ENCODE data around the gene C21orf58.

The C21orf58 gene

GRCh38 chr21:46347791-46348381 is 24.2 kb upstream of the C21orf58 start:
- Histone ChIP-seq H3K9ac (ENCODE audit: low read depth, low read length) (no peak overlapping the region), H3K4me2 (ENCODE audit: insufficient read depth, low read length) (no peak overlapping the region), H3K4me1 (ENCODE audit: insufficient read depth, low read length) (no peaks in the 10 kb centered on the region), H3K79me2 (ENCODE audit: insufficient read depth, low read length) (peaks cover 40% of the 10 kb centered on the region), H3K4me3 (ENCODE audit: low read depth in 1 of 2, low read length in 2 of 2) (no peak overlapping the region), H3K36me3 (ENCODE audit: insufficient read depth, low read length) (peaks cover 90% of the 10 kb centered on the region), H3K27me3 (ENCODE audit: insufficient read depth, low read length, poor library complexity) (no peaks in the 10 kb centered on the region), H3K9me3 (ENCODE audit: insufficient read depth, low read length, severe bottlenecking) (no peaks in the 10 kb centered on the region), H4K20me1 (ENCODE audit: insufficient read depth, low read length) (peaks cover 56% of the 10 kb centered on the region), H2AFZ (ENCODE audit: low read depth, low read length) (no peak overlapping the region), H3K27ac (ENCODE audit: low read length) (no peak overlapping the region)
- ATAC-seq (ENCODE audit: insufficient read depth, low read depth) (no peak), DNase-seq (no peak)
- TF ChIP-seq EZH2 (IDR thresholded peaks at IDR 0.05; ENCODE audit: borderline replicate concordance, low read depth, low read length, severe bottlenecking) (no peak), CTCF (IDR thresholded peaks at IDR 0.05; ENCODE audit: borderline replicate concordance, extremely low read depth, low read length, poor library complexity, severe bottlenecking) (no peak)

- TF ChIP-seq EZH2 (IDR thresholded peaks at IDR 0.05; ENCODE audit: borderline replicate concordance, low read depth, low read length, severe bottlenecking) (no peak), CTCF (IDR thresholded peaks at IDR 0.05; ENCODE audit: borderline replicate concordance, extremely low read depth, low read length, poor library complexity, severe bottlenecking) (no peak)
- Histone ChIP-seq H3K27ac (ENCODE audit: low read length) (no peak overlapping the region), H2AFZ (ENCODE audit: low read depth, low read length) (no peak overlapping the region), H3K36me3 (ENCODE audit: insufficient read depth, low read length) (peaks cover 85% of the 10 kb centered on the region), H3K4me1 (ENCODE audit: insufficient read depth, low read length) (no peaks in the 10 kb centered on the region), H3K9me3 (ENCODE audit: insufficient read depth, low read length, severe bottlenecking) (no peaks in the 10 kb centered on the region), H4K20me1 (ENCODE audit: insufficient read depth, low read length) (peaks cover 54% of the 10 kb centered on the region), H3K4me2 (ENCODE audit: insufficient read depth, low read length) (no peak overlapping the region), H3K9ac (ENCODE audit: low read depth, low read length) (no peak overlapping the region), H3K4me3 (ENCODE audit: low read depth in 1 of 2, low read length in 2 of 2) (no peak overlapping the region), H3K79me2 (ENCODE audit: insufficient read depth, low read length) (peaks cover 47% of the 10 kb centered on the region), H3K27me3 (ENCODE audit: insufficient read depth, low read length, poor library complexity) (no peaks in the 10 kb centered on the region)
- no peak for ATAC-seq (ENCODE audit: insufficient read depth, low read depth)
- no peak for DNase-seq
Observed at GRCh38 chr21:46347203-46347550, 23.5 kb upstream of the C21orf58 start.

- DNase-seq (no peak), ATAC-seq (ENCODE audit: insufficient read depth, low read depth) (no peak)
- Histone ChIP-seq H3K79me2 (ENCODE audit: insufficient read depth, low read length) (peaks cover 53% of the 10 kb centered on the region), H3K4me2 (ENCODE audit: insufficient read depth, low read length) (no peak overlapping the region), H3K9ac (ENCODE audit: low read depth, low read length) (no peak overlapping the region), H4K20me1 (ENCODE audit: insufficient read depth, low read length) (peaks cover 50% of the 10 kb centered on the region), H3K27ac (ENCODE audit: low read length) (no peak overlapping the region), H3K36me3 (ENCODE audit: insufficient read depth, low read length) (peaks cover 82% of the 10 kb centered on the region), H3K27me3 (ENCODE audit: insufficient read depth, low read length, poor library complexity) (no peaks in the 10 kb centered on the region), H2AFZ (ENCODE audit: low read depth, low read length) (no peak overlapping the region), H3K4me3 (ENCODE audit: low read depth in 1 of 2, low read length in 2 of 2) (no peak overlapping the region), H3K4me1 (ENCODE audit: insufficient read depth, low read length) (no peaks in the 10 kb centered on the region), H3K9me3 (ENCODE audit: insufficient read depth, low read length, severe bottlenecking) (no peaks in the 10 kb centered on the region)
- TF ChIP-seq EZH2 (IDR thresholded peaks at IDR 0.05; ENCODE audit: borderline replicate concordance, low read depth, low read length, severe bottlenecking) (no peak), CTCF (IDR thresholded peaks at IDR 0.05; ENCODE audit: borderline replicate concordance, extremely low read depth, low read length, poor library complexity, severe bottlenecking) (no peak)
Observed at GRCh38 chr21:46346296-46347202, 22.9 kb upstream of the C21orf58 start.
